GM12891 (cell line): ENCODE results near the gene HOXA9.

Experiments used
- POLR2A ChIP-seq: IDR thresholded peaks from 2 replicates; pipeline ENCODE4 v1.6.1; 2011; ENCODE audit warnings: low read depth, low read length, control low read depth
- POLR2AphosphoS5 ChIP-seq: IDR thresholded peaks from 2 replicates; pipeline ENCODE4 v1.6.1; 2011; ENCODE audit warnings: low read depth, low read length, control low read depth

- TF ChIP-seq POLR2A (no peak), POLR2AphosphoS5 (no peak)
These were observed 10.5 kb upstream of the HOXA9 start for GRCh38 chr7:27175626-27176523.
